Body of pancreas (tissue), 4 donors: Measurements from ENCODE around the gene RNF181. TPM values are rescaled to one million over a fixed set of nuclear protein-coding genes. Genes with fewer than 3 reads are reported as not detected.

Source experiments
- ATAC-seq: fragments of 150-250 bp; one replicate; pipeline ENCODE4 v1.9.1; 2016
- DNase-seq, 4 donors: peaks; one replicate each; pipeline ENCODE4 v3.0.0-alpha.2; 2019
- H3K27ac ChIP-seq, 4 donors: fragments of 200-600 bp; sonication (generic); 1 replicate in 3 of 4; 2 replicates in 1 of 4; pipeline versions ENCODE4 v1.5.1 to v1.6.1; 2016 to 2019; ENCODE audit warnings: mild to moderate bottlenecking in 1 of 4, mixed read lengths in 1 of 4, moderate library complexity in 1 of 4
- H3K27me3 ChIP-seq, 2 donors: fragments of 200-600 bp; sonication (generic); one replicate each; pipeline ENCODE4 v1.6.0; 2016; ENCODE audit warnings: mild to moderate bottlenecking in 1 of 2
- H3K36me3 ChIP-seq, 2 donors: fragments of 200-600 bp; sonication (generic); replicated peaks in 1 of 2; 2 replicates each; pipeline ENCODE4 v1.5.1; 2016; ENCODE audit warnings: low read depth in 2 of 2; ENCODE audit not compliant: insufficient read depth in 1 of 2
- H3K4me1 ChIP-seq: fragments of 200-600 bp; sonication (generic); one replicate; pipeline ENCODE4 v1.6.0; 2016
- H3K4me3 ChIP-seq, 2 donors: fragments of 200-600 bp; sonication (generic); 1 replicate in 1 of 2; 2 replicates in 1 of 2; pipeline ENCODE4 v1.5.1; 2016 to 2019
- H3K9me3 ChIP-seq, 3 donors: fragments of 200-600 bp; sonication (generic); 1 replicate in 2 of 3; 2 replicates in 1 of 3; pipeline ENCODE4 v1.5.1; 2016
- POLR2A ChIP-seq, 3 donors: fragments of 450-650 bp; IDR thresholded peaks; one replicate each; pipeline ENCODE4 v1.6.1; 2016; ENCODE audit warnings: antibody characterized with exemption in 3 of 3, mild to moderate bottlenecking in 2 of 3
- WGBS, 2 donors: methylation state at CpG; one replicate each; pipeline ENCODE4 v1.1.5; 2017; 5-methylcytosine and 5-hydroxymethylcytosine counted together
- intact Hi-C: fragments of 100-400 bp; cut with DNase I; formaldehyde crosslinking; loops from one replicate; pipeline ENCODE4 v1.15.1; 2023
- total RNA-seq, 2 donors: library from RNA; depleted of rRNA; stranded (reverse); fragments of >200 nt; gene quantifications; one replicate each; pipeline ENCODE4 v1.1.0, GENCODE V29; 2016
- TF ChIP-seq, protein P1 (sequence below), 7 experiments: fragments of 450-650 bp in 4 of 7; fragments of 200-600 bp in 3 of 7; sonication (generic) in 3 of 7; IDR thresholded peaks; one replicate each; pipeline ENCODE4 v1.5.1; 2016 to 2019; ENCODE audit warnings: antibody characterized with exemption in 7 of 7

The RNF181 gene
- total RNA-seq, 2 donors from 2014 or later: 54.4 to 89.5 TPM

DNA sequence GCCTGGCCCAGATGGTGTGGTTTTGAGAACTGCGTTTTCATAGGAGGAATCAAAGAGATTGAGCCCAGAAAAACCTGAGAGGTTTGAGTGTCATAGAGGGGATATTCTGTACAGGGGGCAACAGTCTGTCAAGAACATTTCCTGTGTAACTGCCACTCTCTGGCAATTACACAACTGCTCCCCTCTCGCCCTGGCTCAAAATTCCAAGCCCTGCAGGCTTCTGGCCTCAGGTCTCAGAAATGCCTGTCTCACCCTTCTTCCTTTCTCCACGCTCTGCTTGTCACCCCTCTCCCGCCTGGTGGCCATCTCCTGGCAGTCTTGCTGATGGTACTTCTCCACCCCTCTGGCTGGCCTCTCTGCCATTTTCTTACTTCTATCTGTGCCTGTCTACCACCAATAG, 7.3 kb upstream of the RNF181 start:
- Histone ChIP-seq H3K27me3 (no peaks in the 10 kb centered on the region), H3K4me1 (peaks cover 73% of the 10 kb centered on the region), H3K36me3 (no peaks in the 10 kb centered on the region), H3K4me3 (no peak overlapping the region), H3K9me3 (no peaks in the 10 kb centered on the region), H3K27ac (peak overlapping the region in 2 of 4 donors; percentile 49 to 79)
- DNase-seq (no peak), ATAC-seq (no peak)
- 85 to 86% methylated on average over 3 to 4 of the region's 4 CpGs for WGBS, 2 donors
- intact Hi-C loops: no loop called here
- TF ChIP-seq, protein P1, sequence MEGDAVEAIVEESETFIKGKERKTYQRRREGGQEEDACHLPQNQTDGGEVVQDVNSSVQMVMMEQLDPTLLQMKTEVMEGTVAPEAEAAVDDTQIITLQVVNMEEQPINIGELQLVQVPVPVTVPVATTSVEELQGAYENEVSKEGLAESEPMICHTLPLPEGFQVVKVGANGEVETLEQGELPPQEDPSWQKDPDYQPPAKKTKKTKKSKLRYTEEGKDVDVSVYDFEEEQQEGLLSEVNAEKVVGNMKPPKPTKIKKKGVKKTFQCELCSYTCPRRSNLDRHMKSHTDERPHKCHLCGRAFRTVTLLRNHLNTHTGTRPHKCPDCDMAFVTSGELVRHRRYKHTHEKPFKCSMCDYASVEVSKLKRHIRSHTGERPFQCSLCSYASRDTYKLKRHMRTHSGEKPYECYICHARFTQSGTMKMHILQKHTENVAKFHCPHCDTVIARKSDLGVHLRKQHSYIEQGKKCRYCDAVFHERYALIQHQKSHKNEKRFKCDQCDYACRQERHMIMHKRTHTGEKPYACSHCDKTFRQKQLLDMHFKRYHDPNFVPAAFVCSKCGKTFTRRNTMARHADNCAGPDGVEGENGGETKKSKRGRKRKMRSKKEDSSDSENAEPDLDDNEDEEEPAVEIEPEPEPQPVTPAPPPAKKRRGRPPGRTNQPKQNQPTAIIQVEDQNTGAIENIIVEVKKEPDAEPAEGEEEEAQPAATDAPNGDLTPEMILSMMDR (IDR thresholded peaks at IDR 0.05): no peak
- no peak for TF ChIP-seq POLR2A (IDR thresholded peaks at IDR 0.05)

DNA sequence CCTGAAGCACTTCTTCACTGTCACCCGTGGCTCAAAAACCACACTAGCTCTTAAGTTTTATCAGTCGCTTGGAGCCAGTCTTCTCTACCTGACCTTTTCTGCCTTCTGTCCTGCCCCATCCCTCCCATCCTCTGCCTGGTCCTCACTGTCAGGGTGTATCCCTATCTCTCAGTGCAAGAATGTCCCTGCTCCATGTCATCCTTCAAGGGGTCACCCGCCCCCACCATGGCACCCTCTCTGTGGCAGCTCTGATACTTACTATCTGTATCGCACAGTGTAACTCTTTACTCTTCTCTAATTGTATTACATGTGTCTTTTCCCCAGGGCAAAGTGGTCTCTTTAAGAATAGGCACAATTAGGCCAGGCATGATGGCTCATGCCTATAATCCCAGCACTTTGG, 6.9 kb upstream of the RNF181 start:
- intact Hi-C loops: no loop called here
- H3K4me1 ChIP-seq: peaks cover 75% of the 10 kb centered on the region
- H3K4me3 ChIP-seq: no peak overlapping the region
- H3K36me3 ChIP-seq: no peaks in the 10 kb centered on the region
- ATAC-seq: no peak
- WGBS, 2 donors: 74 to 83% methylated on average over 4 of the region's 4 CpGs
- TF ChIP-seq, protein P1 (IDR thresholded peaks at IDR 0.05): no peak
- TF ChIP-seq POLR2A (IDR thresholded peaks at IDR 0.05): no peak
- peak overlapping the region in 2 of 4 donors; percentile 30 to 79 for H3K27ac ChIP-seq
- DNase-seq: no peak
- no peaks in the 10 kb centered on the region for H3K27me3 ChIP-seq
- H3K9me3 ChIP-seq: no peaks in the 10 kb centered on the region

DNA sequence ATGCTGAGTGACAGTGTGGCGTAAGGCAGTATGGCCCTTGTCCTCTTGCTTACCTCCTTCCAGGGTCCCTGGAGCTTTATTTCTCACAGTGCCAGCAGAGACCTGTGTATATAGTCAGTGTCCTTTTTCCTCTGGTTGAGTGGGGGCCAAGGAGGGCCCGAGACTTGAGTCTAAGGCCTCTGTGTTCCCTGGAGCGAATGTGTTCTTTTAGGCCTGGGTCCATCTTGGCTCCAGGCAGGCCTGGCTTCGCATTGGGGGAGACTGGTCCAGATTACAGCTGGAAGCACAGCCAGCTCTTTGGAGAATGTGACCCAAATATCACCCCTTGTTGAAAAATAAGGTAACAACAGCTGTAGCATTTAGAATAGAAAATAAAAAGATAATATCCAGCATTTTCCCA, 6.4 kb upstream of the RNF181 start:
- no peak for DNase-seq
- no peak for TF ChIP-seq POLR2A (IDR thresholded peaks at IDR 0.05)
- TF ChIP-seq, protein P1 (IDR thresholded peaks at IDR 0.05): no peak
- Histone ChIP-seq H3K4me1 (peaks cover 75% of the 10 kb centered on the region), H3K27me3 (no peaks in the 10 kb centered on the region), H3K27ac (peak overlapping the region in 2 of 4 donors; percentile 75 to 79), H3K9me3 (no peaks in the 10 kb centered on the region), H3K36me3 (no peaks in the 10 kb centered on the region), H3K4me3 (no peak overlapping the region)
- intact Hi-C loops: no loop called here
- 89 to 91% methylated on average over 4 of the region's 4 CpGs for WGBS, 2 donors
- ATAC-seq: no peak

DNA sequence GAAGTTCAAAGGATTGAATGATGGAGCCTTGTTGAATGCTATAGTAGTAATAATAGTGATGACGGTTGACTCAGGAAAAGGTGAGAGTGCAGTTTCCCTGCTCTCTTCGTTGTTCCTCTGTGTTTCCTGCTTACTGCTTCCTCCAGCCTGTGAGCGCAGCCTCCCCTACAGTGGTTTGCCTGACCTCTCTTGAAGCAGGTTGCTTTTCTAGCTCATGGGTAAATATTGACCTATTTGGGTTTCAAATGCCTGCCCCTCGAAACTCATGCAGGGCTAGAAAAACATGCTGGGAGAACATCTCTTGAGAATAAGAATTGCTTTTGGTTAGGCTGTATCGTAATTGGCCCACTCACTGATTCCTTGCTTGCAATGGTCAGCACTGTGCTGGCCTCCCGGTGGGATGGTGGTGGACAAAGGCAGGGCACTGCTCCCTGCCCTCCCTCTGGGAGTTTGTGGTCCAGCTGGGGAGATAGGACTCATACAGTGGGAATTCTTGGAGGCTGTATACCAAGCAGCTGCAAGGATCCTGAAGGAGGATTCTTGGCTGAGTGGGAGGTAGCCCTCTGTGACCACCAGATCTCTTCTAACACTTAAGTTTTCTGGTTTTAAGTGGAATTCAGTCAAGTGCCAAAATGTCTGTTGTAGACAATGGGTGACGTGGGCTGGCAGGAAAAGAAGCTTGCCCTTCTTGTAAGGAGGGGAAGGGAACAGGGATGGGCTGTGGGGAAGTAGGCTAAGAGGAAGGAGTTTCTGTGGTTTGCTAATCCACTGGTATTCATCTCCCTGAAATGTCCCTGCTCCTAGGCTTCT, 5.4 kb upstream of the RNF181 start:
- peaks cover 74% of the 10 kb centered on the region for H3K4me1 ChIP-seq
- H3K27me3 ChIP-seq: no peaks in the 10 kb centered on the region
- no peak for TF ChIP-seq POLR2A (IDR thresholded peaks at IDR 0.05)
- TF ChIP-seq, protein P1 (IDR thresholded peaks at IDR 0.05): no peak
- H3K27ac ChIP-seq: peak overlapping the region; percentile 49 to 79 (median 70)
- H3K4me3 ChIP-seq: no peak overlapping the region
- no peaks in the 10 kb centered on the region for H3K9me3 ChIP-seq
- H3K36me3 ChIP-seq: no peaks in the 10 kb centered on the region
- DNase-seq (peak in 3 of 4 donors; percentile 51 to 67 (median 53)), ATAC-seq (peak; percentile 10)
- WGBS, 2 donors: 50 to 52% methylated on average over 7 of the region's 7 CpGs
- intact Hi-C loops: no loop called here

DNA sequence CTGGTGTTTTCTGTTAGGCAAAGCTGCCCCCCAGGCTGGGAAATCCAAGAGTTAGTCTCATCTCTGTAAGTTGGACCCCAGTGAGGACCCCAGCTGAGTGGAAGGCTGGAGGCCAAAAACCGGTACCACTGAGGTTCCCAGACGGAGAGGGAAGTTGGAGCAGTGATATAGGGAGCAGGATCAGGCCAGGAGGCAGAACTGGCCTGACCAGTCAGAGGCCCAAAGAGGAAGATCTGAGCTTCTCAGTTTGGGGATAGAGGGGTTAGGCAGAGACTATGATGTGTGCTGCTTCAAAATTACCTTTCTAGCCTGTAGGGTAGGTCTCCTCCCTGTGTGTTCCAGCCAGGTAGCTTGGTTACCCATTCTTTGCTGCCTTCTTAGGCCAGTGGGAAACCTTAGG, 4.6 kb upstream of the RNF181 start:
- Histone ChIP-seq H3K9me3 (no peaks in the 10 kb centered on the region), H3K27ac (peak overlapping the region; percentile 41 to 79 (median 62)), H3K4me3 (no peak overlapping the region), H3K4me1 (peaks cover 66% of the 10 kb centered on the region), H3K27me3 (no peaks in the 10 kb centered on the region), H3K36me3 (no peaks in the 10 kb centered on the region)
- ATAC-seq (no peak), DNase-seq (no peak)
- intact Hi-C loops: no loop called here
- TF ChIP-seq, protein P1 (IDR thresholded peaks at IDR 0.05): no peak
- TF ChIP-seq POLR2A (IDR thresholded peaks at IDR 0.05): no peak
- WGBS, 2 donors: 65 to 100% methylated on average over 2 of the region's 2 CpGs
